Forelimb muscle (tissue), 1 donor: ENCODE results near the gene RTN4RL2. TPM values are rescaled to one million over a fixed set of nuclear protein-coding genes. Genes with fewer than 3 reads are reported as not detected.
"Not testable (repeated sequence)": the region's sequence is repeated elsewhere in the genome, so short reads cannot be mapped to it uniquely, and the experiment has no call there.

Experiments
- DNase-seq: peaks from one replicate; pipeline ENCODE4 v3.0.0-alpha.2; 2013; ENCODE audit warnings: low read depth
- polyA plus RNA-seq: library from polyadenylated mRNA; unstranded; fragments of 120-200 nt; gene quantifications from one replicate; pipeline ENCODE4 v1.2.1, GENCODE V29; 2013; ENCODE audit not compliant: insufficient read length

RTN4RL2 gene
- polyA plus RNA-seq, 1 donor, result 37.2 TPM

DNA sequence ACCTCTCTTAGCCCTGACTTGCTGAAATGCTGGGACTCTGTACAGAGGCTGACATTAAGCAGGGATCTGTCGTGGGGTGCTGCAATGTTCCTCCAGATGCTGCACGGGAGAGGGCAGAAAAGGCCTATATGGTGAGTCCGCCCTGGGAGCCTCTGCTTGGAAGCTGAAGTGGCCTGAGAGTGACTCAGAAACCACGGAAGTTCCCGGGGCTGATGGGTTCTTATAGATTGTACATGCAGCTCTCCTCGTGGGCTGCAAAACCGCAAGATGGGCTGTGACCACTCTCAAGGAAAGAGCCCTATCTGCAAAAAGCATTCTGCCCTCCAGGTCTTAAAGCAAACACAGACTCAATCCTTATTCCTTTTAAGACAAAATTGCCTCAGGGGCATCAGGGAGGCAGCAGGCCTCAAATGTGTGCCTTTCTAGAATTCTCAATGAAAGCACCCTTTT is 27.6 kb upstream of the RTN4RL2 start:
- no peak for DNase-seq

DNA sequence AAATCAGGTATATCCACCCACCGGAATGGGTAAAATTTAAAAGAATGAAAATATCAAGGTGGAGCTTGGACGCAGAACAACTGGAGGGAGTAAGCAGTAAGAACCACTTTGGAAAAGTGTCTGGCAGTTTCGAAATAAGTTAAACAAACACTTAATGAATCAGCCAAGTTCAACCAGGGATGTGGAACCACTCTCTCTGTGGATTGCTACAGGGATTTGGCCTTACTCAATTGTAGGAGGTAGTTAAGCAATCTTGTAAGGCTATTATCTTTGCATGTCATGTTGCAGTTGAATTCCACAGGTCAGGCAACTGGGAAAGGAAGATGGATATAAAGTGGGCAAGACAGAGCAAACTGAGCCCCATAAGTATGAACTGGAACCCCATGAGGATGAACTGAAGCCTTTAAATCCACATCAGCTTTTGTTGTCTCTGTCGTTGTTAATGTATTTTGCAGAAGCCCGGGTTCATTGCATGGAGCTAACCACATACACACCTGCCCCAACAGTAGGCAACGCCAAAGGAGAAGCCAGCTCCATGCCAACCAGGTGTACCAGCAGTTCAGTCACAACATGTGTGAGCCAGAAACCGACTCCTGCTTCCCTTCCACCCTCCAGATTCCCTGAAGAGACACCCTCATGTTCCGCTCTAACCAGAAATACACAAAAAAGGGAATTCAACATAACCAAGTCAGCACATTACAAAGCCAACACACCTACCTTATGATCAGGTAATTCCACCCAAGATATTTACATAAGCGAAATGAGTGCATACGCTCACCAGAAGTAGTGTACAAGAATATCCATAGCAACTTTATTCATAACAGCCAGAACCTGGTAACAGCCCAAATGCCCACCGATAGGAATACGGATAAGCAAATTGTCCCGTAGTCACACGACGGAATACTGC is 25.4 kb upstream of the RTN4RL2 start:
- DNase-seq, result no peak

DNA sequence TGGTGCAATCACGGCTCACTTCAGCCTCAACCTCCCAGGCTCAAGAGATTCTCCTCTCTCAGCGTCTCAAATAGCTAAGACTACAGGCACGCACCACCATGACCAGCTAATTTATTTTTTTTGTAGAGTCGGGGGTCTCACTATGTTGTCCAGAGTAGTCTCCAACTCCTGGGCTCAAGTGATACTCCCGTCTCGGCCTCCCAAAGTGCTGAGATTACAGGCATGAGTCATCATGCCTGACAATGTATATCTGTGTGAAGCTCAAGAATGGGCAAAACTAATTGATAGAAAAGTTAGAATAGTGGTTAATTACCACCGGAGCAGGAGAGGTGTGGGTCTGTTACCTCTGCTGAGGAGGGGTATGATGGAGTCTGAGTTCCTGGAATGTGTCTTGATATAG is 24.3 kb upstream of the RTN4RL2 start:
- no peak for DNase-seq

DNA sequence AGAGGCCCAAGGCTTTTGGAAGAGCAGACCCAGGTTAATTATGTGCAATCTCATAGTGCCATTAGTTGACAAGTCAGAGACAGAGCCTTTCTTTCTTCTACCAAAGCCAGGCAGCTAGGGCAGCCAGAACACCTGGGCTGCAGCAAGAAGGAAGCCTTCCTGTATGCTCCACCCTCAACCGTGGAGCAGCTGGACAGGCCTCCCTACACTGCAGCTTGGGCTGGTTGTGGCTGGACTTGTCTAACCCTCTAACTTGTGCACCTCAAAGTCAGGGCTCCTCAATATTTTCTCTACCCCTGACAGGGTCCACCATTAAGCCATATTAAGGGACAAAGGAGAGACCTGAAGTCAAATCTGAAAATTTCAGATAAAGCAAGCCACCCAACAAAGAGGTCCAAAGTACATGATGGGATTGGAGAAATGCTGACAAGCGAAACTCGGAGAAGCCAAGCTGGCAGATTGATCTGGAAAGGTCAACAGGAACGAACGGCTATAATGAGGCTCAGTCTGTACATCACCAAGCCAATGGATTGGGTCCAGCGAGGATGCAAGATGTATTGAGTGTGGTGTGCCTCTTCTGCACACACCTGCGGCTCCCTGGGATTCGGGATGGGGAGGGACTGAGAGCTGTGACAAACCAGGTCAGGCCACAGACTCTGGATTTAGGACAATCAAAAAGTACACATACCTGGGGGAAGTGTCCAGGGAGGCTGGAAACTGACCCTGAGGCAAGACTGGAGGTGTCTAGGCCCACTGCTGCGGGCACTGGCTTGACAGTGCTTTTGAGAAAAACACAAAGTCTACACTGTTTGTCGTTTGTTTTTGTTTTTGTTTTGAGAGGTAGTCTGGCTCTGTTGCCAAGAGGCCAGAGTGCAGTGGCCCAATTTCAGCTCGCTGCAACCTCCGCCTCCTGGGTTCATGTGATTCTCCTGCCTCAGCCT is 21.7 kb upstream of the RTN4RL2 start:
- DNase-seq, result no peak

DNA sequence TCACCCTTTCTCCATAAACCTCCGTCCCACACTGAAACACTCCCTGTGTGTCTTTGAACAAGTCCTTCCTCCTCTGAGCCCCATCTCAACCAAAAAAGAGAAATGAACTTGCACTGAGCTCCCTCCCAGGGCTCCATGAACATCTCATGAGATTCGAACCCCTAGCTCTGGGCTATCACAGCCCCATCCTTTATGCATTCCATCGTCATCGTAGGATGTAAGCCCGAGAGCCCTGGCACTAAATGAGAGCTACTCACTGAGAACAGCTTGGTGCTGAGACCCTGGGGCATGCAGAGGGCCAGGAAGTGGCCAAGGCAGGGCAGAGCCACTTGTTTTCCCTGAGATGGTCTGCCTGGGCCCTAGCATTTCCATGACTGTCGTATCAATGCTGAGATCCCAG is 20.5 kb upstream of the RTN4RL2 start:
- DNase-seq, result no peak

DNA sequence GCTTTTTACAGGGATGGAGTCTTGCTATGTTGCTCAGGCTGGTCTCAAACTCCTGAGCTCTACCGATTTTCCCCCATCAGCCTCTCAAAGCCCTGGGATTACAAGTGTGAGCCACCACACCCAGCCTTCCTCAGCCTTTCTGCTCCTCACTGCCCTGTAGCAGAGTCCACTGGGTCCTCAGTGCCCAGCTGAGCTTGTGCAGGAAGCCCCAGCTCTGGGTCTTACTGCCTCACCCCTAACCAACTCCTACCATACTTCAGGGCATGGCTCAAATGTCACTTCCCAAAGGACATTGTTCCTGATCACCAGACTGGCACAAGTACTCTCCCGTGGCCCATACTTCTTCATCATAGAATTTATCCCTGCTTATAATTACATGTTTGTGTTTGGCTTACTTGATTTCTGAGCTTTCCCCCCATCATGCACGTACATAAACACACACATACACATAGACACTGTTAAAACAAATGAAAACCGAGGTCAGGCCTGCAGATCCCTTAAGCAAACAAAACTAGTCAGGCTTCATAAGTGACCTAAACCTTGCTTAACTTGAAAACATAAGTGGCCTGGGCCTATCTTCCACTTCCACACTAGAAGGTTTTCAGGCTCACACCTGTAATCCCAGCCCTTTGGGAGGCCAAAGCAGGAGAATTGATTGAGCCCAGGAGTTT is 19.4 kb upstream of the RTN4RL2 start:
- no peak for DNase-seq

DNA sequence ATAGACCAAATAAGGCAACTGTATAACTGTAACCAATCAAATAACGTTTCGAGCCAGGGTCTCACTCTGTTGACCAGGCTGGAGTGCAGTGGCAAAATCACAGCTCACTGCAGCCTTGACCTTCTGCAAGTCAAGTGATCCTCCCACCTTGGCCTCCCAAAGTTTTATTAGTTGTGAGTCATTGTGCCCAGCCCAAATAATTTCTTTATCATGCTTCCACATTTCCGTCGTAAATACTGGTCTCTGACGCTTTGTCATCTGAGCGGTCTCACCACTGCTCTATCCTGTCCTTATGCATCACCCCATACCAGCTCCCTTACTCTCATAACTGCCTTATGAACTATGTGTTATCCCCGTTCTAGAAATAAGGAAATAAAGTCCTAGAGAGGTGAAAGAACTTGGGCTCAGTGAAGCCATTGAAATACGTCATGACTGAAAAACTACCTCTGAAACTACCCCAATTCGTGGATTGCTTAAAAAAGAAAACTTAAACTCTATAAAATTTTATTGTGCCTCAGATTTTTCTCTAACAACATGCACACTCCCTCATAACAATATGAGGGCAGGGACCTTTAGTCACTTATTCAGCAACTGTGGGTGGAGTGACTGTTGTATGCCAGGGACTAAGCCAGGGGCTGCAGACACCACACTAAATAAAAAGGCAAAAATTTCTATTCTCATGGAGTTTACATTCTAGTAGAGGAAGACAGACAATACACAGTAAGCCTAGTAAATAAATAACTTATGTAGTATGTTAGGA is 15.8 kb upstream of the RTN4RL2 start:
- DNase-seq, result no peak

DNA sequence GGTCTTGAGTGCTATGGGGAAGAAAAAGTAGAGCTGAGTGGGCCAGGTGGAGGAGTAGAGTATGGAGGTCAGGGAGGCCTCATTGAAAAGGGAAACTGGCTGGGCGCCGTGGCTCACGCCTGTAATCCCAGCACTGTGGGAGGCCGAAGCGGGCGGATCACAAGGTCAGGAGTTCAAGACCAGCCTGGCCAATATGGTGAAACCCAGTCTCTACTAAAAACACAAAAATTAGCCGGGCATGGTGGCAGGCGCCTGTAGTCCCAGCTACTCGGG is 15.3 kb upstream of the RTN4RL2 start:
- DNase-seq, result not testable (repeated sequence)

DNA sequence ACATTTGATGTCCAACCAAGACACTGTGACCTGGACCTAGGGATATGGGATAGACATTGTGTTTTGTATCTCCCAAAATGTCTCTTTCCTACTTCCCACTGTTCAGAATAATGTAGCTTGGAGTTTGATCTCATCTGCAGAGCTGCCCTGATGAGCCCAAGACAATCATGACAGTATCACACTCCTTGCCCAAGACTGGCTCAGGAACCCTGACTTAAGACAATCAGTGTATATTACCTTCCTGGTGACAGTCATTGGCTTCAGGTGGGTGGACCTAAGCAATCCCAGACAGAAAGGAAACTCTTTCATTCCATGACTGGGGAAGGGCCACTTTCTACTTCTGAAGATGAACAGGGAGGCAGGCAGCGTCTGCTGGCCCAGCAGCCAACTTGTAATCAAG is 14.3 kb upstream of the RTN4RL2 start:
- no peak for DNase-seq

DNA sequence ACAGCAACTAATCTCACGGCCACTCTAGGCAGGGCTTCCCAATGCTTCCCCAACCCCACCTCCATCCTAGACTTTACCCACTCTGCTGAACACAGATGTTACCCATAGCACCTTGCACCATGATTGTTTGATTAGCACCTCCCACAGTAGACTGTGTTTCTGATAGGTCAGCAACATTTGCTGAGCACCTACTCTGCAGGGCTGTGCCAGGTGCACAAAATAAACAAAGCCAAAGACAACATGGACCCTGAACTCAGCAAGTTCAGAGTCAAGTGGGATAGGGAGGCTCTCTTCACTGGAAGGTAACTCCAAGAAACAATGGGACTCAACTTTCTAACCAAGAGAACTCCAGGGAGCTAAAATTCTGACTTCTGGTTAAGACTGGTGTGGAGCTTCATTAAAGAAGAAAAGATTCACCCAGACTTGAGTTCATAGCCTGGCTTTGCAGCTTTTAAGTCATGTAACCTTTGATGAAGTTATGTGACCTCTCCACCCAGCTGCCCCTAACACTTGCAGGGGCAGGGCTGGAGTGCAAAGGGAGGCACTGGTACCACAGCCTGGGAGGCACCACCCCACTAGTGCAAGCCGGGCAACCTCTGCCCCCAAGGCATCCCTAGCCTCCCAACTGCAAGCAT is 6.7 kb upstream of the RTN4RL2 start:
- no peak for DNase-seq

DNA sequence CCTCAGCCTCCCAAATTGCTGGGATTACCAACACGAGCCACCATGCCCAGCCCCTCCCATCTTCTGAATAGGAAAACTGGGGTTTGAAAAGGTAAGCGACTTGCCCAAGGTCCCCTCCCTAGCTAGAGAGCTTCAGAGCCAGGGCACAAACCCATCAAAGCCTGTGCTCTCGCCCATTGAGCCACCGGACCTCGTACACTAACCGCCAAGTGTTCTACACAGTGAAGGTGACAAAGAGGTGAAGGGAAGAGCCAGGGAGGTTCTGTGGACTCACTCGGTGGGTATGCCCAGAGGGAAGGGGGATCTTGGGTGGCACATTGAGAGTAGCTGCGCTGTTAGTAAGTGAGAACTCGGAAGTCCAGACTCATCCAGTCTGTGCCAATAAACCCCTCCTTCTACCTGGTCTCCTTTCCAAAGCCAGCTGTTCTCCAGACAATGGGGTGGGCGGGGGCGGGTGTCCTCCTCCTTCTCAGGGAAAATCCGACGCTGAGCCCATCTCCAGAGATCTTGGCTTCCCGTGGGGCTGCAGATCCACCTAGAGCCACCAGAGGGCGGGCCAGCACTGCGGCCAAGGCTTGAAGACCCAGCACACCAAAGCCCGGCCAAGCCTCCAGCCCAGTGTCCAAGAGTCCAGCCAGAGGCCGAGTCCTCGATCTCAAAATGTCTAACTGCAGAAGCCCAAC is 3.2 kb upstream of the RTN4RL2 start:
- DNase-seq, result peak; percentile 60

DNA sequence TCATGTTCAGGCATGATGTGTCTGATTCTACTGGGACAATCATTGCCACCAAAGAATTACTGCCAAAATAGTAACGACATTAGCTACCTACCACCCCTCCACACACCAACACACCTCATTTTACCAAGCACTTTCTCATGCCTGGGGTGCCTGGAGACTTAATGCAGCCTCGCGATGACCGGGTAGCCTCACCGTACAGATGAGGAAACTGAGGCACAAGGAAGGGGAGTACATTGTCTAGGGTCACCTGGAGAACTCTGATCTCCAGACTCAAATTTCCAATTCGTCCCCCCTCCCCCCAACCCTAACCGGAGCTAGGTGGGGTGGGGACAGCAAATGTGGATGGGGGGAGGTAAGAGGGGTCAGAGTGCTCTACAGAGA is 2.7 kb upstream of the RTN4RL2 start:
- no peak for DNase-seq

DNA sequence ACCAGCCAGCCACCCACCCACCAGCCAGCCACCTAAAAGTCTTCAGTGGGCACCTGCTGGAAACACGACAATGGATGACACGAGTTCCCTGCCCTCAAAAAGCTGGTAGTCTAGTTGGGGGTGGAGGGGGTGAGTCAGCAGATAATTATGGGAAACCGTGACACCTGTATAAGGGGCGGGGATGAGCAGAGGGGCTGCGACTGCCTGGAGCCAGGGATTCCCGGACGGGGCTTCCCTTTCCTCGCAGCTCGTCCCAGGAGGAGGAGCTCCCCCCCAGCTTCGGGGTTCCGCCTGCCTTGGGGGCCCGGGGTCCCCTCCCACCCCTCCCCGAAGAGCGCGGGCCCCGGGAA is 2.3 kb upstream of the RTN4RL2 start:
- no peak for DNase-seq

DNA sequence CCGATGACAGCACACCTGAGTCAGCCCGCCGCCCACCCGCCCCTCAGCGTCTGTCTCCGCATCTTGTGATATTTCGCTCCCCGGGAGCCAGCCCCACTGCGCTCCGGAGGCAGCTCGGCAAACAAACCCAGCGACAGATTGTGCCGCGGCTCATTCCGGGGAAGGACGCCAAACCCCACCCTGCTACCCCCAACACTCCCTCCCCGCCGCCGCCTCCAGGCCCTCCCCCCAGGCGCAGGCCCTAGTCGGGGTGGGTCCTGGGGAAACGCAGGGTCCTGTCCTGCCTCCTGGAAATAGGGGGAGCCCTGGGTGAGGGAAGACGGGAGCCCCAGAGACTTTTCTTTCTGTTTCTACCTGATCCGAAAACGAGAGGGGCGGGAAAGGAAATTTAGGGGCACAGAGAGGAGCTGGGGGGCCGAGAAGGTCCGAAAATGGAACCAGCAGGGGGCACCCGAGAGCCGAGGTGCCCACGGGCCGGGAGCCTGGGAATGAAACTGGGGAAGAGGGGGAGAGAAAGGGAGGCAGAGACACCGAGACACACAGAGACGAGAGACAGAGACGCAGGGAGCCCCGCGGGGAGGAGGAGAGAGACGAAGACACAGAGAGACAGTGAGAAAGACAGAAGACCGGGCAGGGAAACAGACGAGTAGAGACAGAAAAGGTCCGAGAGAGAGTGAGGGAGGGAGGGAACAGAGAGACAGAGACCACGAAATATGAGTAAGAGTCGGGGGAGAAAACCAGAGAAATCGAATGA is 1.7 kb upstream of the RTN4RL2 start:
- no peak for DNase-seq

DNA sequence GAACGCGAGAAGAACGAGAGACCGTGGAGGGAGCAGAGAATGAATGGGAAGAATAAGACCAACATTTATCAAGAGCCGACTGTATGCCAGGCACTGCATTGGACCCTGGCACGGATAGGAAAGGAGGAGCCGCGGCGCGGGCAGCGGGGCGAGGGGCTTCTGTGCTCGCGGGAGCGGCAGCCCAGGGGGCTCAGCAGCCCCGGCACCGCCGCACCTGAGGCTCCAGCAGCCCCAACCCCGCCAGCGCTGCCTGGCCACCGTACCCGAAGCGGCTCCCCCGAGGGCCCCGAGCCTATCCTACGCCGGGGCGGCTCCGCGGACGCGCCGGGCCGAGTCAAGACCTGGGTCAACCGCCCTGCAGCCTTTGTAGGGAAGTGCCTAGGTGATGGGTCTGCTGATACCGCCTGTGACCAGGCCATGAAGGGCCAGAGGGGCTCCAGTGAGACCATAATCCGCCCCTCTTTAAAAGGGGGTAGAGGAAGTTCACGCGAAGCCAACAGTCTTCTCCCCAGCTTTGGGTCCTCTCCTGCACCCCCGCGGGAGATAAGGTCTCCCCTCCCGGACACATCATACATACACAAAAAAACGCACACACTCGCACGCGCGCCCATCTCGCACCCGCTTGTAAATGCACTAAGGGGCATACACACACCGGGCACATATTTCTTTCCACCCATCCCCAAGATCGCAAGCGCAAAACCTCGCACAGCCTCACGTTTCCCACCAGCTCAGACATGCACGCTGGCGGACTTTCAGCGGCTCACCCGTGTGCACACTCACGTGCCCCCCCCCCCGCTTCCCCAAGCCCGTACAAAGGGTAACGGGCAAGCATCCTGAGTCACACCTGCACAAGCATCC is 935 bp upstream of the RTN4RL2 start:
- no peak for DNase-seq

DNA sequence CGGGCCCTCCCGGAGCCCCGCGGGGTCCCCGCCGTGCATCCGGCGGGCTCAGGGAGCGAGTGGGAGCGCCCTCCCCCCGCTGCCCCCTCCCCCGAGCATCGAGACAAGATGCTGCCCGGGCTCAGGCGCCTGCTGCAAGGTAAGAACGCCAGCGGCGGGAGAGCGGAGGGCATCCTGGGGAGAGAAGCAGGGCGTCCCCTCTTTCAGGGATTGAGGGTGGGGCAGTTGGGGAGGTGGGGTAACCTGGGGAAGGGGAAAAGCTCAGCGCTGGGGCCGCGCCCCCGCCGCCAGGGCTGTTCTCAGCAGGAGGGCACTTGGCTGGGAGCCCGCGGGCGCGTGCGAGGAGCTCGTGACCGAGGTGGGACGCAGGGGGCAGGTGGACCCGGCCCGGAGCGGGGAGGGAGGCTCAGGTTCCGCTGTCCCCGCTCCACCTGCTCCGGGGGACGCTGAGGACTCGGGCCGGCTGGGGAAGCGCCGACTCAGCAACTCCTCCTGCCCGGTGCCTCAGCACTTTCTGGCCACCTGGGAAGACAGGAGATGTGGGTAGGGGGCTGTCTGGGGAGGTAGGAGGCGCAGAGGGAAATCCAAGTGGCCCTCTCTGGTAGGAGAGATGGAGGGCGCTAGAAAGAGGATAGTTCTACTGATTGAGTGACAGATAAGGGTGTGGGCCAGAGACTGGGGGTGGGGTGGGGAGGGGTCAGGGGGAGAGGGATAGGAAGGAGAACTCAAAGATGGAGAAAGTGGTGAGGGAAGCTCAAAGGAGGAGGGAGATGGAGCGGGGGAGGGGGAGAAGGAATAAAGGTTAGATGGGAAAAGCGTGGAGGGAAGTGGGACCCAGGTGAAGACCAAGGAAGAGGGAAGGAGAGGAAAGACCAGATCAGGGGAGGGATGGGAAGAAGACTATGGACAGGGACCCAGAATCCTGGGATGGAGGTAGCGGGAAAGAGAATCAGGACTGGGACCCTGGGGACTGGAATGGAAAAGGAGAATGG is 726 bp downstream of the RTN4RL2 start:
- DNase-seq, result no peak

DNA sequence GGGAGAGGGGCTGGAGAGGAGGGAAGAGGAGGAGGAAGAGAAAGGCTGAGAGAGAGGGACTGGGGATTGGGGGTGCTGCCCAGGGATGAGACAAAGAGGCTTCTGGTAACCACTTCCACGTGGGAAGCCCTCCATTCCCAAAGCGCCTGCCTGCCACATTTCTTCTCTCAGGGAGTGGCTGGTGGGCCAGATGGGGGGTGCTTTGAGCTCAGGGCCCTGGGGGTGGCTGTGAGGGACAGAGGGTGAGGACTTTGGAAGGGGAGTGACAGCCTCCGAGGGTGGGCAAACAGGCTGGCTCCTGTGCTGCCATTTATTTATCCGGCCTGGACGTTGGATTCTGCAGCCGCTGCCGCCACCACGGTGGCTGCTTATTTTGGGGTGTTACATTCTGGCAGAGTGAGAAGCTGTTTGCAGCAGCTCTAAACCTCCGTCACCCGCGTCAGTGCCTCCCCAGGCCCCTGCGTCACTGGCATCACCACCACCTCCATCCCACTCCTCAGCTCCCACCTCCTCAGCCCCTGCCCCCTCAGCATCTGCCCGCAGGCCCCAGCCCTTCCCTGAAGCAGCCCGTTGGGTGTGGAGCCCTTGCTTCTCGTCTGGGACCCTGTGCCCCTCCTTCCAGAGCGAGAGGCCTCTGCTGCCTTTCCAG is 1.6 kb downstream of the RTN4RL2 start:
- no peak for DNase-seq
